ENCODE data around the gene DNAJB8.

DNAJB8 gene

DNA sequence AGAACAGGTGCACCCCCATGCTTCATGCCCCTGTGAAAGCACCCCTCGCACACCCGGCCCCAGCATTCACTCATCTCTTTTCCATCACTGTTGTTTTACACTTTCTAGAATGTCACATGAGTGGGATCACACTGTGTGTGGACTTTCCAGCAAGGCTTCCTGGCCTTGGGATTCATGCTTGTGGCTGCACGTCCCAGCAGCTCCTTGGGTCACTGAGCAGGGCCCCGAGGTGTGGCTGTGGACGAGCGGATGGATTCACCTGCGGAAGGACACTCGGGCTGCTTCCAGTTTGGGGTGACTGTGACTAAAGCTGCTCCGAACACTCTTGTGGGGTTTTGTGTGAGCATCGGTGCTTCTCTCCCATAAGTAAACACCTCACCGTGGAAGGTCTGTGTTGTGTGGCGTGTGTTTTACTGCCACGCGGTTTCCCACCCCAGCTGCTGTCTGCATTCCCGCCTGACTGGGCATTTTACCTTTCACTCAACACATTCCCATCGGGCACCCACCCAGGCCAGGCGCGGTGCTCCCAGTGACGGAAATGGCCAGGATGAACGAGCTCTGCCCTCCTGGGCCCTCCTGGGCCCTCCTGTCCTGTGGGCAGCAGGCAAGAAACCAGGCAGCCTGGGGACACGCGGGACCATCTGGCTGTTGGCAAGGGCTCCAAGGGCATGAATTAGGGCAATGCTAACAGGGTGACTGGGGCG is 41.4 kb downstream of the DNAJB8 start:
- DNase-seq (ENCODE audit: low read depth), result no peak

DNA sequence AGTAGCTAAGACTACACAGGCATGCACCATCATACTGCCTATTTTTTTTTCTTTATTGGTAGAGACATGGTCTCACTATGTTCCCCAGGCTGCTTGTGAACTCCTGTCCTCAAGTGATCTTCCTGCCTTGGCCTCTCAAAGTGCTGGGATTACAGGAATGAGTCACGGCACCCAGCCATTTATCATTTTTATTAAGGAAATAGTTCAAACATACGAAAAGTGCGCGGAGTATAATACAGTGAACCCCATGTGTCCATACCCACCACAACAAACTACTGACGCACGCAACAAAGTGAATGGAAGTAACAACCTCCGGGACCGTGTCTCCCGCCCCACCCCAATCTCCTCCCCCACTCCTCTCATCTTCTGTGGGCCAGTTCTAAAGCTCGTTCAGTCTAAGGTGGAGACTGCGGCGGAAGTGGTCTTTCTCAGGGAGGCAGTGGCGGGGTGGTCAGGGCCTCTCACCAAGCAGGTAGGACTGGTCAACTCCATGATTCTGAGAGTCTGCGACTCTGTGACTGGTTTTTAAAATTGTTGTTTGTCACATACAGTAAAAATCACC is 42.1 kb downstream of the DNAJB8 start:
- no peak for DNase-seq (ENCODE audit: low read depth)

DNA sequence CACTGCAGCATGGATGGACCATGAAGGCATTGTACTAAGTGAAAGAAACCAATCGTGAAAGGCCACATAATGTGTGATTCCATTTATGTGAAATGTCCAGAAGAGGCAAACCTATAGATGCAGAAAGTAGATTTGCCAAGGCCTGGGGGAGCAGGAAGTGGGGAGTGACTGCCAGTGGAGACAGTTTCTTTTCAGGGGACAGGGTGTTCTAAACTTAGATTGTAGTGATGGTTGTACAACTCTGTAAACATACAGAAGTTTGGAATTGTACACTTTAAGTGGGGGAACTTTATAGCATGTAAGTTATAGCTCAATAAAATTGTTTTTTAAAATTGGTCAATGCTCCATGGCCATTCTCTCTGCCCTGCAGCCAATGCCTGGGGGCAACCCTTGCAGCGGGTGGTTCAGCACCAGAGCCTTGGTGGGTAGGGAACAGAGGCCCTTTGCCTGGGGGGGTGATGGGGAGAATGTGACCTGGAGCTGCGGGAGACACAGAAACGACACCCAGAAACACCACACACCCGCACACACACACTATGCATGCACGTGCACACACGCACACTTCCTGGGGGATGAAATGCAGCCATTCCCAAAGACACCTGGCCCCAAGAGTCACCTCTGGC is 43.1 kb downstream of the DNAJB8 start:
- DNase-seq (ENCODE audit: low read depth), result no peak

DNA sequence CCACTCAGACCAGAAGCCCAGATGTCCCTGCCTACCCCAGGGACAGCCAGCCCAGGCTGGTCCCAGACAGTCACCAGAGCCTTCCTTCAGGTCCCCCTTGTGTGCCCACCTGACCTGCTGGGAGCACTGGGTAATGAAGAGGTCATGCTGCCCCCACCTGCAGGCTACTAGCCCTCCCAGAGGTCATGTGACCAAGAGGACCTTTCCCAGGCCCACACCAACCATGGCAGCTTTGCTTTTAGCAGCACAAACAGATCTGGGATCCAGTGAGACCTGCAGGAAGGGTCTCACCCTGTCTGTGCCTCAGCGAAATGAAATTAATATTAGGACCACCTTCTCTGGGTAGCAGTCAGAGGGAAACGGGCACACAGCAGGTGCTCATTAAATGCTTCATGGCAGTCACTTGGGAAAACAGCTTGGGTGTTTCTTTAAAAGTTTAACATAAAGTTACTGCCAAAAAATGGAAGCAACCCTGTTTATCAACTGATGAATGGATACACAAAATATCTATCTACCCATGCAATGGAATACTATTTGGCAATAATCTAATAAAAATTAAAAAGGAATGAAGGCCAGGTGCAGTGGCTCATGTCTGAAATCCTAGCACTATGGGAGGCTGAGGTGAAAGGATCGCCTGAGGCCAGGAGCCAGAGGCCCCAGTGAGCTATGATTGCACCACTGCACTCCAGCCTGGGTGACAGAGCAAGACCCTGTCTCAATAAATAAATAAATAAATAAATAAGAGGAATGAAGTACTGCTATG is 43.7 kb downstream of the DNAJB8 start:
- DNase-seq (ENCODE audit: low read depth), result no peak

DNA sequence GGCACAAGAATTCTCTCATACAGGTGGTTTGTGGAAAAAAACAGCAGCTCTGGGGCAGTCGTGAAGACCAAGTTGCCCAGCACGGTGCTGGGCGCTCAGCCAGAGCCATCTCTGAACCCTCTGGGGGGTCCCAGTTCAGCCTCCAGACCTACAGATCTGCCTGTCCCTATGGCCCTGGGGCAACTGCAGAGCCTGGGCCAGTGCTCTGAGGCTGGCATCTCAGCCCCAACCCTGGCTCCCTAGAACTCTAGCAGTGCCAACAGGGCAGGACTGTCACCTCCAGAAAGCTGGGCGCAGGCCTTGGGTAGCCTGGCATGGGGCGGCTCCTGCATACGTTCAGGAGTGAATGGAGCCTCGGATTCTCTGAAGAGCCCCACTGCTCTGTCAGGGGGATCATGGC is 44.7 kb downstream of the DNAJB8 start:
- DNase-seq (ENCODE audit: low read depth), result no peak

DNA sequence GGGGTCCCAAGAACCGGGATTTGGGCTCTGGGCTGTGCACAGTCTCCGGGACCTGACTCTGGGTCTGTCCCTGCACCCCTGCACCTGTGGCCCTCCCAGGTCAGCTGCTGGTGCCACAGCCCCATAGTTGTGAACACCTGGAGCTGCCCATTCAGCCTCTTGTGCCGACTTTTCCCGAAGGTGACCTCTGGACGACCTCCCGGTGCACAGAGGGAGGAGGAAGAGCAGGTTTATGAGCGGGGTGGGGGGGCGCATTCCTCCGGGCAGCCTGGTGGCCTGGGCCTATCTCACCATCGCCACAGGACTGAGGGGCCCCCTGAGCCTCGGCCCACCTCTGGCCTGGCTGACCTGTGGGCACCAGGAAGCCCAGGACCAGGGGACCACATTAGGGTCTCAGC is 45.3 kb downstream of the DNAJB8 start:
- no peak for DNase-seq (ENCODE audit: low read depth)

DNA sequence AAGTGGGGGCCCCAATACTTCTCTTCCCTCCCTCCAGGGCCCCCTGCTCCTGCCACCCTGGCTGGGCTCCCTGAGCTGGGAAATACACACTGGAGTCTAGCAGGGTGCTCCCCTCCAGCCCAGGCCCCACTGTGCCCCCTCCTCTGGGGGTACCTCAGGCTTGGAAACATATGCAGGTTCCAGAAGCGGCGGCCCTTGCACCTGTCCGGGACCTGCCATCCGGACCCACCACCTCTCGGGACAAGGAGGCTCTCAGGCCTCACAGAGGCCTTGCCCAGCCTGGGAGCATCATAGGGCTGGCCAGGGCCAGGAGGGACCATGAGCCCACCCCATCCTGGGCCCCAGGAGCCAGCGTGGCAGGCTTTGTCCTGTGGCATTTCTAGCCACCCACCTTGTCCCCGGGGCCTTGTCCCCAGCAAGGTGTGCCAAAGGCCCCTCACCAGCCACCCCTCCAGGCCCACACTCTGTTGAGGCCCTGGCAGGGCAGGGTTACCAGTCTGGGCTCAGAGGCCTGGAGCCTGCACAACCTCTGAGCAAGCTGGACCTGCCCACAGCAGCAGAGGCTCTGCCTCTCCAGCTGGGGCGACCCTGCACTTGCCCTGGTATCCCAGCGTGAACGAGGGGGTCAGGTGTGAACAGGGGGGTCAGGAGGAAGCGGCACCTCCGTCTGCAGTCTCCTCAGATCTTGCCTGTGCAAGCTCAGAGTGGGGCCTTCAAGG is 45.8 kb downstream of the DNAJB8 start:
- DNase-seq (ENCODE audit: low read depth), result no peak

DNA sequence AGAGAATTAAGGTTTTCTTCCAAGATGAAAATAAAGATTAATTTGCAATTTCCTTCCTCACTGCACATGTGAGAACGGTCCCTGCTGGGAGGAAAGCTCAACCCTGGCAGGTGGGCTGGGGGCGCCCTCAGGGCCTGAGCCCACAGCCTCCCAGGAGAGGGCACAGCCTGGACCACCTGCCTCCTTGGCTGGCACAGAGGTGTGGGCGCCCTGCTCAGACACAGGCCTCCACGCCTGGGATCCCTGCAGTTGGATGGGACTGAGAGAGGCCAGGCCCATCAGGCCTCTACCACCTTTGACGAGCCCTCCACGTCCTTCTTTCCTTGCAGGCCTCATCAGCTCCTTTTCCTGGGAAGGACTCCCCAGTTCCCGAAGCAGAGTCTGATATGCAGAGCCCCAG is 46.4 kb downstream of the DNAJB8 start:
- no peak for DNase-seq (ENCODE audit: low read depth)

DNA sequence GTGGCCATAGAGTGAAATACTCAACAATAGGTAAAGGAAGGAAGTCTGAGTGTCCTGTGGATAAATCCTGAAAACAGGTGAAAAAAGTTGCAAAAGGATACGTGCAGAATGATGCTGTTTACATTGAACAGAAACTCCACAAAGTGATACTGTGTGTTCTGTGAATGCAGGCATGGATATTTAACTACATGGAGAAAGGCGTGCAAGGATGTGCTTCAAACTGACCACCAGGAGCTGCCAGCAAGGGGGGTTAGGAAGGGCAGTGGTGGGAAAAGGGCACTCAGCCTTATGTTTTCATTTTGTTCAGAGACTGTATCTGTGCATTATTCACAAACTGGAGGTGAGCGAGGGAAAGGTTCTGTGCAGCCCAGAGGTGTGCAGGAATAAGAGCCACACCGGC is 47.4 kb downstream of the DNAJB8 start:
- DNase-seq (ENCODE audit: low read depth), result no peak

DNA sequence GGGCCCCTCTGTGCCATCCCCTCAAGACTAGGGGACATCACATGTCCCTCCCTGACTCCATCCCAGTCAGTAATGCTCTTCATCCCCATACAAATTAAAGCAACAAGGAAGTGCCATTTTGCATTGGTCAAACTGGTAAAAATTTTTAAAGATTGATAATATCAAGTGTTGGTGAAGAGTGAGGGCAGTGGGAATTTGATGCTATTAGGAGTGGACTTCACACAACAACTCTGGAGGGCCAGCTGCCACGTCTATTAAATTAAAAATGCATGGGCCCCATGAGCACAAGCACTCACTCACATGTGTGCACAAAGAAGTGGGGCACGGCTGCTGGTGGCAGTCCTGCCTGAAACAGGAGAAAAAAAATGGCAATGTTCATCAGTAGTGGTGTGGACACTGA is 47.8 kb downstream of the DNAJB8 start:
- no peak for DNase-seq (ENCODE audit: low read depth)

DNA sequence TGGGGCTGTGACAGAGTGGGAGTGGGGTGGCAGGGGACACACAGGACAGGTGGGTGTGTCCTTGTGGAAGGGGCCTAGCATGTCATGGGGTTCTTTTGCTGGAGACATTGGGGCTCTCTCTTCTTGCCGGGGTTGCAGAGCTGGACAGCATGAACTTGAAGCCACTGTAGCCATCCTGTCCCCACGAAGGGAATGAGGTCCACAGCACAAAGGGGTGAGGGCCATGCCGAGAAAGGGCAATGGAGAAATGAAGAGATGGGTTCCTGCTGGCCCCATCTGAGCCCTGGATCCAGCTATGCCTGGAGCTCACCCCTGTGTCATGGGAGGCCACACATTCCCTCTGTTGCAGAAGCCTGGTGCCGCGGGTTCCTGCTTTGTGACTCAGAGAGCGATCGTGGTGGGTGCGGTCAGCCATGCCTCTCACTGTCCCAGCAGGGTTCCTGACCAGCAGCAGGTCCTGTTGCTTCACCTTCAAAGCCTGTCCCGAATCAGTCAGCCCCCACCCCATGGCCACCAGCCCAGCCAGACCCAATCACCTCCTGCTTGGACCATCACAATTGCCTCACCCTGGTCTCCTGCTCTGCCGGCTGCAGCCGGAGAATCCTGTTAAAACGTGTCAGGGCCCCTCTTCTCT is 50.0 kb downstream of the DNAJB8 start:
- no peak for DNase-seq (ENCODE audit: low read depth)

DNA sequence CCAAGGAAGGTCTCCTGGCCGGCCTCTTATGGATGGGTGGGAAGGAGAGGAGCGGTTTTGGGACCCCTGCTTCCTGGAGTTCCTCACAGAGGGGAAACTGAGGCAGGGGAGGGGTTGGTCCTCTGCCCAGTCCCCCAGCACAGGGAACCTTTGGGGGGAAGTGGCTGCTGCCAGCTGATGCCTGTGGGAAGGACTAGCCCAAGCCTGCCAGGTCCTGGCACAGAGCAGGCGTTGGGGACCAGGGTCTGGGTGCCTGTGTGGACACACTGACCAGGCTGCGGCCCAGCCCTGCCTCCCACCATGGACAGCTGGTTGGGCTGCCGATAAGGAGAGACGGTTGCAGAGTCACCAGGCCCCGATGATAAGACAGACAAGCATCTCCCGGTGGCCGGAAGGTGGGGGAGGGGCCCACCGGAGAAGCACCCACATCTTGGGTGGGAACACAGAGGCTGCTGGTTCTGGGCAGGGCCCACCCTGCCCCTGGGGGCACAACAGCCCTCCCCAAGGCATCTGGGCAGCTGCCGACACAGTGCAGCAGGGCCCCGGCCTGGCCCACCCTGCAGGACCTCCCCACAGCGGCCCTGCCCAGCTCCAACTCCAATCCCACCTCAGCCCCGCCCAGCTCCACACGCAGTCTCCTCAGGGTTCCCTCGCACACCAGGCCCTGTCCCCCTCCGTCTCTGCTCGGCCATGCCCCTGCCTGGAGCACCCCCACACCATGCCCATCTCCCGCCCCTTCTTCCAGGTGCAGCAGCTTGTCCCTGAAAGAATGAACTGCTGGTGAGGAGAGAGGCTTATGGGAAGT is 50.7 kb downstream of the DNAJB8 start:
- no peak for DNase-seq (ENCODE audit: low read depth)

DNA sequence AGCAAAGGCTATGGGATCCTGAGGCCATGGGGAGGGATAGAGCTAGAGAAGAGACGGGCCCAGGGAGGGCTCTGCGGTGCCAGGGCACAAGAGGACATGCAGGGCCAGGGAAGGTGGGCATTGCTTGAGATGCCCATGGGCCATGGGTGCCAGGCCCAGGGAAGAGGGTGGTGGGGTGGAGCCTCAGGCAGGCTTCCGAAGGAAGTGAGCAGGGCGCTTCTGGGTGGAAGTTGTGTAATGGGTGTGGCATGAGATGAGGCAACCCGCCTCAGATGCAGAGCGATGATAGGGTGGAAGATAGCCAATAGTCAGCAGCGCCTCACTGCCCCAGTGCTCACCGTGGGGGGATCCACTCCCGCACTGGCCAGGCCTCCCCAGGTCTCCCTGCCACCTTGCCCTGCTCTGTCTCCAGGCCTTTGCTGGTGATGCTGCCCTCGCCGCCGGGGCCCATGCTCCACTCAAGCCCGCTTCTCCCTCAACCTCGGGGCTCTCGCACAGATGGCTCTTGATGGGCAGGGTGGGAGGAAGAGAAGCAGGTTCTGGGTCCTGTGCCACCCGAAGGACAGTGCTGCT is 51.4 kb downstream of the DNAJB8 start:
- DNase-seq (ENCODE audit: low read depth), result no peak

DNA sequence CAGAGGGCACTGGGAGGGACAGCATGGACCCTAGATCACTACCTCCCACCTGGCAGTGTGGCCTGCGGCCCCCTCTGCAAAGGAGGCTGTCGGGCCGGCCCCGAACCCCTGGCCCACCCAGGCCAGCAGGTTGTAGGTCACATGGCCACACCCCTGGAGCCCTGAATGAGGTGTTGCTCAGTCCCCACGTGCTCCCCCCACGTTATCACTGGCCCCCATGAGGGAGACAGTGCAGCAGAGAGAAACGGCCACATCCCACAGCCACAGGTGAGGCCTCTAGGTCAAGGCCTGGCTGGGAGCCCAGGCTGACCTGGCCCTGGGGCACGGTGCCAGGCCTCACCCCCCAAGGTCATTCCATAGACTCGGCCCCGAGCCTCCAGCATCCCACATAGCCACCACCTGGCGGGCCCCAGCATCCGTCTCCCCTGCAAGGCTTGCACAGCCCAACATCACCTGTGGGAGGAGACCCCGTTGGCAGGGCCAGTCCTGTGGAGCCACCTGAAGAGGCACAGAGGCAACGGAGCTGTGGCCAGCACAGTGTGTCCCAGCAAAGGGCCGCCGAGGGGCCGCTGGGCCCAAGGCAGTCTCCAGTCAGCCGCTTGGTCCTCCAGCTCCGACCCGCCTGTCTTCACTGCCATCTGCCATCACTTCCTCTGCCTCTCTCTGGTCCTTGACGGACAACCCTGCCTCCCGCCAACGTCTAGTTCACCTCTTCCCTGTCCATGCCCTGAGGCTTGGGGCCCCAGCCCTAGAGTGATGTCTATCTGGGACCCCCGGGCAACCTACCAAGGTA is 53.1 kb downstream of the DNAJB8 start:
- DNase-seq (ENCODE audit: low read depth), result no peak

DNA sequence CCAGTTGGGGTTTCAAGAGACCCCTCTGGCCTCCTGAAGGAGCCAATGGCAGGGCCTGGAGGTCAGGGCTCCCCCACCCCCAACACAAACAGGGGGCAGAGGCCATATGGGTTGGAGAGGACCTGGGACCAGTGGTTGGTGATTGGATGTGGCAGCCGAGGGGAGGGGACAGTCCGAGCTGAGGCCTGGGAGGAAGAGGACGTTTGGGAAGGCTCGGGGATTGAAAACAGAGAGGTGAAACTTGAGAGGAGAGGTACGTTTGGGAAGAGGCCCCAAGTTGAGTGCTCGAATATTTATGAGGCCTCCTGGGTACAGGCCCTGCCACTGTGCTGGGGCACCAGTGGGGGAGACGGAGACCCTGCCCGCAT is 53.7 kb downstream of the DNAJB8 start:
- DNase-seq (ENCODE audit: low read depth), result no peak
